Smooth muscle cell (in vitro differentiated cells): ENCODE data around the gene RAMP1. TPM values are rescaled to one million over a fixed set of nuclear protein-coding genes. Genes with fewer than 3 reads are reported as not detected.
A peak's percentile ranks its signal among the peaks of the same experiment; 100 is the strongest.

ENCODE experiments used
- DNase-seq: peaks from one replicate; lab custom pipeline; 2025; ENCODE audit not compliant: unreplicated experiment; lab: John Stamatoyannopoulos, UW
- H2AFZ ChIP-seq: fragments of 200-600 bp; sonication (generic); 2 replicates; pipeline ENCODE4 v1.6.0; 2016; ENCODE audit warnings: antibody characterized with exemption, low read depth, mild to moderate bottlenecking
- H3F3A ChIP-seq: fragments of 200-600 bp; sonication (generic); 2 replicates; pipeline ENCODE4 v1.6.0; 2017; ENCODE audit warnings: antibody characterized with exemption, low read depth
- H3K27ac ChIP-seq: fragments of 200-600 bp; sonication (generic); 2 replicates; pipeline ENCODE4 v1.5.1; 2016; ENCODE audit warnings: low read depth, mild to moderate bottlenecking
- H3K27me3 ChIP-seq: fragments of 200-600 bp; sonication (generic); 2 replicates; pipeline ENCODE4 v1.6.1; 2016; ENCODE audit warnings: low read depth, mild to moderate bottlenecking
- H3K36me3 ChIP-seq: fragments of 200-600 bp; sonication (generic); 2 replicates; pipeline ENCODE4 v1.5.1; 2016; ENCODE audit warnings: low read depth
- H3K4me1 ChIP-seq: fragments of 200-600 bp; sonication (generic); 2 replicates; pipeline ENCODE4 v1.5.1; 2016; ENCODE audit warnings: low read depth
- H3K4me2 ChIP-seq: fragments of 200-600 bp; sonication (generic); 2 replicates; pipeline ENCODE4 v1.6.0; 2016; ENCODE audit warnings: mild to moderate bottlenecking
- H3K4me3 ChIP-seq: fragments of 200-600 bp; sonication (generic); 2 replicates; pipeline ENCODE4 v1.5.1; 2016; ENCODE audit warnings: mild to moderate bottlenecking
- H3K79me2 ChIP-seq: fragments of 200-600 bp; sonication (generic); 2 replicates; pipeline ENCODE4 v1.6.0; 2016; ENCODE audit warnings: low read depth, mild to moderate bottlenecking
- H3K9ac ChIP-seq: fragments of 200-600 bp; sonication (generic); 2 replicates; pipeline ENCODE4 v1.6.0; 2016; ENCODE audit warnings: low read depth
- H3K9me3 ChIP-seq: fragments of 200-600 bp; sonication (generic); replicated peaks from 2 replicates; pipeline ENCODE4 v1.5.1; 2016; ENCODE audit warnings: low read depth
- H4K20me1 ChIP-seq: fragments of 200-600 bp; sonication (generic); 2 replicates; pipeline ENCODE4 v1.6.0; 2016; ENCODE audit warnings: low read depth
- WGBS: methylation state at CpG from one replicate; pipeline ENCODE4 v1.1.7; 2016; ENCODE audit warnings: low lambda C conversion rate; 5-methylcytosine and 5-hydroxymethylcytosine counted together
- polyA plus RNA-seq: library from polyadenylated mRNA; unstranded; fragments of >200 nt; fragmentation: Nextera tagmentation; extraction: Ambion mirVana; gene quantifications from 2 replicates; pipeline ENCODE4 v1.2.1, GENCODE V29; 2016
- total RNA-seq: library from RNA; depleted of rRNA; stranded (reverse); fragments of >200 nt; gene quantifications from 2 replicates; pipeline ENCODE4 v1.2.3, GENCODE V29; 2014
- TF ChIP-seq, protein P1 (sequence below): fragments of 200-600 bp; sonication (generic); IDR thresholded peaks from 2 replicates; pipeline ENCODE4 v1.5.1; 2017; ENCODE audit warnings: borderline replicate concordance, mild to moderate bottlenecking, antibody characterized with exemption; ENCODE audit not compliant: insufficient read depth, poor library complexity, severe bottlenecking

The RAMP1 gene
- total and polyA plus RNA-seq, 2 experiments from 2014 or later: 24.0 to 70.8 TPM

GRCh38 chr2:237870754-237871651, 11.6 kb downstream of the RAMP1 start:
- TF ChIP-seq, protein P1, sequence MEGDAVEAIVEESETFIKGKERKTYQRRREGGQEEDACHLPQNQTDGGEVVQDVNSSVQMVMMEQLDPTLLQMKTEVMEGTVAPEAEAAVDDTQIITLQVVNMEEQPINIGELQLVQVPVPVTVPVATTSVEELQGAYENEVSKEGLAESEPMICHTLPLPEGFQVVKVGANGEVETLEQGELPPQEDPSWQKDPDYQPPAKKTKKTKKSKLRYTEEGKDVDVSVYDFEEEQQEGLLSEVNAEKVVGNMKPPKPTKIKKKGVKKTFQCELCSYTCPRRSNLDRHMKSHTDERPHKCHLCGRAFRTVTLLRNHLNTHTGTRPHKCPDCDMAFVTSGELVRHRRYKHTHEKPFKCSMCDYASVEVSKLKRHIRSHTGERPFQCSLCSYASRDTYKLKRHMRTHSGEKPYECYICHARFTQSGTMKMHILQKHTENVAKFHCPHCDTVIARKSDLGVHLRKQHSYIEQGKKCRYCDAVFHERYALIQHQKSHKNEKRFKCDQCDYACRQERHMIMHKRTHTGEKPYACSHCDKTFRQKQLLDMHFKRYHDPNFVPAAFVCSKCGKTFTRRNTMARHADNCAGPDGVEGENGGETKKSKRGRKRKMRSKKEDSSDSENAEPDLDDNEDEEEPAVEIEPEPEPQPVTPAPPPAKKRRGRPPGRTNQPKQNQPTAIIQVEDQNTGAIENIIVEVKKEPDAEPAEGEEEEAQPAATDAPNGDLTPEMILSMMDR: no peak
- Histone ChIP-seq H3K79me2 (no peaks in the 10 kb centered on the region), H3K27me3 (no peaks in the 10 kb centered on the region), H3K9me3 (no peaks in the 10 kb centered on the region), H3K4me1 (peaks cover 7% of the 10 kb centered on the region), H4K20me1 (no peaks in the 10 kb centered on the region), H3K27ac (no peak overlapping the region), H3K9ac (no peak overlapping the region), H3F3A (peaks cover 9% of the 10 kb centered on the region), H2AFZ (no peak overlapping the region), H3K4me2 (peak overlapping the region; percentile 9), H3K4me3 (no peak overlapping the region), H3K36me3 (no peaks in the 10 kb centered on the region)
- DNase-seq: no peak
- WGBS: 69% methylated on average over 23 of the region's 23 CpGs

GRCh38 chr2:237872178-237872887, 12.9 kb downstream of the RAMP1 start:
- Histone ChIP-seq H3K9me3 (no peaks in the 10 kb centered on the region), H3K4me1 (peaks cover 7% of the 10 kb centered on the region), H3K27ac (no peak overlapping the region), H3K79me2 (no peaks in the 10 kb centered on the region), H3F3A (peaks cover 3% of the 10 kb centered on the region), H2AFZ (no peak overlapping the region), H4K20me1 (no peaks in the 10 kb centered on the region), H3K36me3 (no peaks in the 10 kb centered on the region), H3K4me2 (no peak overlapping the region), H3K4me3 (no peak overlapping the region), H3K27me3 (no peaks in the 10 kb centered on the region), H3K9ac (no peak overlapping the region)
- TF ChIP-seq, protein P1: no peak
- 95% methylated on average over 19 of the region's 19 CpGs for WGBS
- DNase-seq: no peak

GRCh38 chr2:237873421-237873831, 14.0 kb downstream of the RAMP1 start:
- no peak overlapping the region for H3K4me3 ChIP-seq
- H3K4me2 ChIP-seq: peak overlapping the region; percentile 28
- no peak overlapping the region for H3K27ac ChIP-seq
- H3K79me2 ChIP-seq: no peaks in the 10 kb centered on the region
- H4K20me1 ChIP-seq: no peaks in the 10 kb centered on the region
- TF ChIP-seq, protein P1: no peak
- no peak overlapping the region for H2AFZ ChIP-seq
- H3K9me3 ChIP-seq: no peaks in the 10 kb centered on the region
- H3K27me3 ChIP-seq: no peaks in the 10 kb centered on the region
- H3K9ac ChIP-seq: no peak overlapping the region
- DNase-seq: no peak
- WGBS: 71% methylated on average over 11 of the region's 11 CpGs
- no peaks in the 10 kb centered on the region for H3K36me3 ChIP-seq
- no peaks in the 10 kb centered on the region for H3F3A ChIP-seq
- H3K4me1 ChIP-seq: peaks cover 7% of the 10 kb centered on the region
